Measurements from ENCODE around the gene UCHL3.

GRCh38 chr13:75513271-75513670, 36.3 kb upstream of the UCHL3 start:
- no peak for TF ChIP-seq CTCF (IDR thresholded peaks at IDR 0.05)
- no peak for TF ChIP-seq POLR2A (IDR thresholded peaks at IDR 0.05)
